NCI-H2171 treated with DMSO at 0.1 percent for 48 hours (cell line): ENCODE data around the gene KRT33B.
"Not testable (repeated sequence)": the region's sequence is repeated elsewhere in the genome, so short reads cannot be mapped to it uniquely, and the experiment has no call there.

Source experiments
- DNase-seq: peaks from one replicate; lab custom pipeline; 2025; lab: John Stamatoyannopoulos, UW

The KRT33B gene

GRCh38 chr17:41369713-41370112 lies at the start of gene KRT33B:
Gene KRT33B, minus strand, starts transcription at chr17:41369813. Its CDS starts 63 bp downstream, at chr17:41369750.
- no peak for DNase-seq

- DNase-seq, result no peak
Measured at GRCh38 chr17:41418116-41418860, 48.7 kb upstream of the KRT33B start.

DNA sequence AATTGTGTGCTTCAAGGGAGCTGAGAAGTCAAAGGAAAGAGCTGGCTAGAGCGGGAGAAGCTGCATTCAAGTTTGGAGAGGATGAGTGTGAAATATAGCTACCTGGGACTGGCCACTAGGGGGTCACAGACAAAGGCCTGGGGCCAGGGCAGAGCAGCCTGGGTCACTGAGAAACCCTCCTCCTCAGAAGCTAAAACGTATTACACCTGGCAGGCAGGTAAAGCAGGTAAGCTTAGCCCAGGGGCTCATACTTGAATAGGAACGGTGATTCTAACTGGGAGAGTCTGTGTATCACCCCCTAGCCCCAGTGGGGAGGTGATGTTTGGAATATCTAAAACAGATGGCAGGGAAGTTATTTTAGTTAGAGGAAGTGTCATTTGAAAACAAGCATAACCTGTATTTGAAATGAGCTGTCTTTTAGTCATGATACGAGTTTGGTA lies 48.0 kb upstream of the KRT33B start:
- no peak for DNase-seq

GRCh38 chr17:41417127-41417526 lies 47.5 kb upstream of the KRT33B start:
- DNase-seq, result no peak

DNA sequence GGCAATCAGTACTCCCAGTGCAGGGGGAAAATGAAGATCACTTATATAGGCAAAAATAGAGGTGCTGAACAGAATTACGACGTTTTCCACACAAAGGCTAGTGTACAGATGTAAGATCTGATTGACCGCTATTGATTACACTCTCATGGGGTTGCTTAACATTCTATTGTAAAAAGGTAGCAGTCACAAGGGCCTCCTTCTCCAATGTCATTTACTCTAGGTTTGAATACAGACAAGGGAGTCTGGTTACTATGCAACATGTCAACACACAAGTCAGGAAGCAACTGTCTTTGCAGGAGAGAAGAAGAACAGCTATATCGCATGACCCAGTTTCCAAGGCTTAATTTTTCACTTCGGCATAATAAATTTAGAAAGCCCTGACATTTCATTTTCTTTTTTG lies 46.9 kb upstream of the KRT33B start:
- DNase-seq, result no peak

- no peak for DNase-seq
Measured at GRCh38 chr17:41415833-41416335, 46.3 kb upstream of the KRT33B start.

GRCh38 chr17:41415411-41415810 lies 45.8 kb upstream of the KRT33B start:
- DNase-seq, result no peak

DNA sequence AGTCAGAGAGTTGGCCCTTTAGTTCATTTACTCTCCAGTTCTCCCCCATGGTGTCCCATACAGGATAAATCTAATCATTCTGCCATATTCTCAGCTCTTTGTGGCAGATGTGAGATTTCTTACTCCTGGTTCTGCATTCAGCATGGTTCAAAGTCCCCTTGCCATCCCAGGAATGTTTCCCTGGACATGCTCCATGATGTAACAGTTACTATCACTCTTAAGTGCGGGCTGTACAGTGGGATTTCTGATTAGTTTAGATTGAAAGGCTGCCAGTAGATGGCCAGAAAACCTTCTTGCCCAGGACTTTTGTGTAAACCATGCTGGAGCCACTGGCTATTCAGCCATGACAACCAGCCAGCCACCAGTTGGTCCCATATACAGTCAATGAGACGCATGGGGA lies 44.4 kb upstream of the KRT33B start:
- no peak for DNase-seq

DNA sequence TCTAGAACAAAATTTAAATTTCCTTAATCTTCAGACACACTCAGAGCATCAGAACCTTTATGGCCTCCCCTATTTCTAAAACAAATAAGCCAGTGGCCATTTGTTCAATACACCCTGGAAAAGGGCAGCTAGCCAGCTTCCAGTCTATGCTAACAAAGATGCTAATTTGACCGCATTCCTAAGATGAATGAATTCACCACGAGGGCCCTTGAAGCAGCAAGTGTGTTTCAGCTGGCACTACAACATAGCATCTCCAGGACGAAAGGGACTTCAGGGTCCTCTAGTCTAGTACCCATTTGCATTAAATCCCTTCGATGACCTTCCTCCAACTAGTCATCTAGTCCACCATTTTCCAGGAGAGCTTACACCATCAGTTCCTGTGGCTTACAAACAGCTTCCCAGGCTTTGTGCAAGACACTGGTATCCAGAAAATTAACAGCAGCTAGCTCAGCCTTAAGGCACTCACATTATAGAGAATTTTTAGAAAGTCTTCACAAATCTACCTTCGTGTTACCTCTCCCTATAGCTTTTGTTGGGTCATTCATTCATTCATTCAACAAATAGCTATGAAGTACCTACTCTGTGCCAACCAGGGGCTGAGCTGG lies 43.8 kb upstream of the KRT33B start:
- DNase-seq, result no peak

DNA sequence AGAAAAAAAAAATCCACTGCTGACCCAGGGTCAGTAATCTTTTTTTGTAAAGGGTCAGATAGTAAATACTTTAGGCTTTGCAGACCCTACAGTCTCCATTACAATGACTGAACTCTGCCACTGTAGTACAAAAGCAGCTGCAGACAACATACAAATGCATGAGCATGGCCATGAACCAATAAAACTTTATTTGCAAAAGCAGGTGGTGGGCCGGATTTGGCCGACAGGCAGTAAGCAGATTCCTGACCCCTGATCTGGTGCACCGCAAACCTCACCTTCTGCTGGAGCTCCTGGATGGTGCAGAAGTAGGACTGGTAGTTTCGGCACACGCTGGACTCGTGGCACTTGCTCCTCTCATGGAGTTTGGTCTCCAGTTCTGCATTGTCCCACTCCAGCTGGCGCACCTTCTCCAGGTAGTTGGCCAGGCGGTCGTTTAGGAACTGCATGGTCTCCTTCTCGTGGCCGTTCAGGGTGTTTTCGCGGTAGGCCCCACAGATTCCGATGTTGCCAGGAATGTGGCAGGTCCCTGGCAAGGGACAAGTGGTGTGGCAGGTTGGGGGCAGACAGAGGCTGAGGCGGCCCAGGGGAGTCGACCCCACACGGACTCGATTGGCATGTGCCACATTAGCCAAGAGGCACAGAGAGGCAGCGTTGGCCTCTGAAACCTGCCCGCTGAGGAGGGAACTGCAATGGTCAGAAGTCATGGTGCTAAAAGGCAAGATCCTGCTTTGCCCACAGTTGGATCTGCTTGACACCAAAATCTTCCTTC lies 41.6 kb upstream of the KRT33B start:
- no peak for DNase-seq

GRCh38 chr17:41407226-41407625 lies 37.6 kb upstream of the KRT33B start:
- DNase-seq, result no peak

GRCh38 chr17:41406205-41406604 lies 36.6 kb upstream of the KRT33B start:
- DNase-seq, result no peak

DNA sequence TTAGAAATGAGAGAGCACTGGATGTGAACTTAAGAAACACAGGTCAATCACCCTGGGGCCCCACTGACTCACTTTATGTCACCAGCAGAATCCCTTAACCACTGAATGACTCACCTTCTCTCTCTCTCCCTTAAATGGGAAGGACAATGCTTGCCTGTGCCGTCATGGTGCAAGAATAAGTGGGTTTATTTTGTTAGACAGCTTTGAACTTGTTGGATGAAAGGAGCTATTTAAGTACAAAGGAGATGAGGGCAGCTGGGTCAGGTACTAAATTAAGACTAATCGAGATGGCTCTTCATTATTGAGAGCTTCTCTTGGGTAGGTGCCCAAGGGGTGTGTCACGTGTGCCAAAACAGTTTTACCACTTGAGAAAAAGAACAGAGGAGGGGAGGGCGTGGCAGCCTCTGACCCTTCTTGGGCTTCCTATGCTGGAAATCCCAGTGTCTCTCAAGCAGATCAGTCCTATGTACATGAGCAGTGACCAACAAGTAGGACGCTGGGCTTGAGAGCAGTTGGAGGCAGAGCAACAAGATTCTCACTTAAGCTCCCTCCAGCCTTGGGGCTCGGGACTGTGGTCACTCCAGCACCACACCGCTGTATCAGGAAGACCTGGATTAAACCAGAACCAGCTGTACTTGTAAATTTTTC lies 34.5 kb upstream of the KRT33B start:
- no peak for DNase-seq

DNA sequence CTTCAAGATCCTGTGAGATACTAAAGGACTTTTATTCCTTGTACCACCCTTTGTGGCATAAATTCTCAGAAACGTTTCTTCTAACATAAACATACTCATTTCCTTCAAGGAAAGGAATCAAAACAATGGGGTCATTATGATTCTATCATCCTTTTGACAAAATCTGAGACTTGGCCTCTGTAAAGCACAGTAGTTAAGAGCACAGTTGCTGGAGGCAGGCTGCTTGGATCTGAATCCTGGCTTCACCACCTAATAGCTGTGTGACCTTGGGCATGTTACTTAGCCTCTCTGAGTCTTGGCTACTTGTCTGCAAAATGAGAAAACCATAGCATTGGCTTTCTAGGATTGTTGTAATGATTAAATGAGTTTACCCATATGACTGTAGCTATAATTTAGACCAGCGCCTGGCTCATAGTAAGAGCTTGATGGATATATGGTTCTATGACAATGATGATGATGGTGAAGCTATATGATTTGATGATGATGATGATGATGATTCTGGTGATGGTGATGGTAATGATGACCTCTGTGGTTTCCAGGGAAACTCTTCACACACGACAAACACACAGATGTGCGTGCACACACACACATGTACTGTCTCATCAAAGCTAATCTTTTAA lies 33.9 kb upstream of the KRT33B start:
- no peak for DNase-seq

- no peak for DNase-seq
Measured at GRCh38 chr17:41402161-41402560, 32.5 kb upstream of the KRT33B start.

- no peak for DNase-seq
Measured at GRCh38 chr17:41396996-41397660, 27.5 kb upstream of the KRT33B start, which contains the start of gene KRT31. Gene KRT31, minus strand, starts transcription at chr17:41397608. Its CDS starts 69 bp downstream, at chr17:41397539.

DNA sequence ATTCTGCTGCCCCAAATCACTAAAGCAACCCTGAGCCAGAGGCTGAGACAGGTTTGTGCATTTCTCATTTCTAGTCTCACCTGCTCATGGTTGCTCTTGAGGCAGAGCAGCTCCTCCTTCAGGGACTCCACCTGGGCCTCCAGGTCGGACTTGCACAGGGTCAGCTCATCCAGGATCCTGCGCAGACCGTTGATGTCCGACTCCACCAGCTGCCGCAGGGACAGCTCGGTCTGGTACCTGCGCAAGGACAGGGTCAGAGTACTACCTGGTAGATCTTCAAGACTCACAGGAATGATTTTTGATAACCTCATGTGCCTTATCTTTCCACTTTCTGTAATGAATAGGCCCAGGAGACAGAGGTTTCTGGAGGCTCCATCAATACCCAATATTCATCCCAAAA lies 26.7 kb upstream of the KRT33B start:
- DNase-seq, result no peak

GRCh38 chr17:41395611-41396010 lies 26.0 kb upstream of the KRT33B start:
- DNase-seq, result no peak

GRCh38 chr17:41395044-41395443 lies 25.4 kb upstream of the KRT33B start:
- not testable (repeated sequence) for DNase-seq

DNA sequence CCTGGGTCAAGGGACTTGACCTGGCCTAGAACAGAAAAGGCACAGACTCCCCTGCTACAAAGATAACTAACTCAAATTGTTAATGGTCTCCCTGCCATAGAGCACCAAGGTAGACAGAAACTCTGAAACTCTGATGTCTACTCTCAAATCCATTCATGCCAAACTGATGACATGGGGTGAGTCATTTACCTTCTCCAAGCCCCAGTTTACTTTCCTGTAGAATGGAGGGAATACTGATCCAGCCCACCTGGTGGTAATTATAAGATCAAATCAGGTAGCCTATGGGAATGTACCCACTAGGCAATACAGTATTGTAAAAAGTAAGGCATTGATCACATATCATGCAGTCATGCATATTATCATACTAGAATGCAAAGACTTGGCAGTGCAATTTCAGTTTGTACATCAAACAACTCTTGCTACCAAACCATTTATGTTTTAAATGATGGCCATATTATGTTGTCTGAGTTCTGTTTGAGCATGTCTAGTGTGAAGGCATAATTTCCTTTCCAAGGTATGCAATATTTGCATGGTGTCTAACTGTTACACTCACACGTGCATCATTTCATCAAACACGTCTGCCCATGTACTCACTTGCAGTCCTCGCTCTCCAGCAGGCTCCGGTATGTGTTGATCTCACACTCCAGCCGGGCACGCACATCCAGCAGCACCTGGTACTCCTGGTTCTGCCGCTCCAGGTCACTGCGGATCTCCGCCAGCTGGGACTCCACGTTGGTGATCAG lies 24.8 kb upstream of the KRT33B start:
- no peak for DNase-seq
